ENCODE data around the gene GPR15LG.

DNA sequence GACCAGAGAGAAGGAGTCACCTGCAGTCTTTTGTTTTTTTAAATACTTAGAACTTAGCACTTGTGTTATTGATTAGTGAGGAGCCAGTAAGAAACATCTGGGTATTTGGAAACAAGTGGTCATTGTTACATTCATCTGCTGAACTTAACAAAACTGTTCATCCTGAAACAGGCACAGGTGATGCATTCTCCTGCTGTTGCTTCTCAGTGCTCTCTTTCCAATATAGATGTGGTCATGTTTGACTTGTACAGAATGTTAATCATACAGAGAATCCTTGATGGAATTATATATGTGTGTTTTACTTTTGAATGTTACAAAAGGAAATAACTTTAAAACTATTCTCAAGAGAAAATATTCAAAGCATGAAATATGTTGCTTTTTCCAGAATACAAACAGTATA lies 20.8 kb upstream of the GPR15LG start:
- TF ChIP-seq, protein P1, sequence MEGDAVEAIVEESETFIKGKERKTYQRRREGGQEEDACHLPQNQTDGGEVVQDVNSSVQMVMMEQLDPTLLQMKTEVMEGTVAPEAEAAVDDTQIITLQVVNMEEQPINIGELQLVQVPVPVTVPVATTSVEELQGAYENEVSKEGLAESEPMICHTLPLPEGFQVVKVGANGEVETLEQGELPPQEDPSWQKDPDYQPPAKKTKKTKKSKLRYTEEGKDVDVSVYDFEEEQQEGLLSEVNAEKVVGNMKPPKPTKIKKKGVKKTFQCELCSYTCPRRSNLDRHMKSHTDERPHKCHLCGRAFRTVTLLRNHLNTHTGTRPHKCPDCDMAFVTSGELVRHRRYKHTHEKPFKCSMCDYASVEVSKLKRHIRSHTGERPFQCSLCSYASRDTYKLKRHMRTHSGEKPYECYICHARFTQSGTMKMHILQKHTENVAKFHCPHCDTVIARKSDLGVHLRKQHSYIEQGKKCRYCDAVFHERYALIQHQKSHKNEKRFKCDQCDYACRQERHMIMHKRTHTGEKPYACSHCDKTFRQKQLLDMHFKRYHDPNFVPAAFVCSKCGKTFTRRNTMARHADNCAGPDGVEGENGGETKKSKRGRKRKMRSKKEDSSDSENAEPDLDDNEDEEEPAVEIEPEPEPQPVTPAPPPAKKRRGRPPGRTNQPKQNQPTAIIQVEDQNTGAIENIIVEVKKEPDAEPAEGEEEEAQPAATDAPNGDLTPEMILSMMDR (conservative IDR thresholded peaks at IDR 0.05; ENCODE audit: low read depth, low read length), result no peak
- no peak for TF ChIP-seq EZH2 (IDR thresholded peaks at IDR 0.05; ENCODE audit: low read length, unreplicated experiment)
